ENCODE results near the gene TNP2.

TNP2 gene

GRCh38 chr16:11240636-11241473 is 28.3 kb downstream of the TNP2 start:
- TF ChIP-seq POLR2A (IDR thresholded peaks at IDR 0.05; ENCODE audit: low read depth, low read length) = no peak
- DNase-seq (ENCODE audit: insufficient read length, low spot score) (no peak), FAIRE-seq (no peak)

DNA sequence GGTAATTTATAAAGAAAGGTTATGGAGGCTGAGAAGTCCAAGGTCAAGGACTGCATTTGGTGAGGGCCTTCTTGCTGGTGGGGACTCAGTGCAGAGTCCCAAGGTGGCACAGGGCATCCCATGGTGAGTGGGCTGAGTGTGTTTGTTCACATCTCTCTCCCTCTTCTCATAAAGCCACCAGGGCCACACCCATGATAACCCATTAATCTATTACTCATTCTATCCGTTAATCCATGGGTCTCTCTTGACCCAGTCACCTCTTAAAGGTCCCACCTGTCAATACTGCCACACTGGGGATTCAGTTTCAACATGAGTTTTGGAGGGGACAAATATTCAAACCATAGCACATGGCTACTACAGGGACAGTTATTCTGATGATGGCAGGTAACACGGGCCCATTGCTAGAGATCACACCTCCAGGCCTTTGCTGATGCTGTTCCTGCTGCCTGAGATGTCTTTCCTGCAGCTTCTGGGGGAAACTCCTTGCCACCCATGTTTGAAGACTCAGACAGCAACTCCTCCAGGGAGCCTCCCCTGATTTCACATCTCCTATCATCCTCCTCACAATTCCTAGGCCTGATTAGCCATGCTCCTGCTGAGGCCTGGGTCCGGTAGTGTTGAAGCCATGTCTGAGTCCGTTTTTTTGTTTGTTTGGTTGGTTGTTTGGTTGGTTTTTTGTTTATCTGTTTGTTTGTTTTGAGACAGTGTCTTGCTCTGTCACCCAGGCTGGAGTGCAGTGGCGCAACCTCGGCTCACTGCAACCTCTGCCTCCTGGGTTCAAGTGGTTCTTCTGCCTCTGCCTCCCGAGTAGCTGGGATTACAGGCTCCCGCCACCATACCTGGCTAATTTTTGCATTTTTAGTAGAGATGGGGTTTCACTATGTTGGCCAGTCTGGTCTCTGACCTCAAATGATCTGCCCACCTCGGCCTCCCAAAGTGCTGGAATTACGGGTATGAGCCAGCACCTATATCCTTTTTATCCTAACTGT is 29.2 kb downstream of the TNP2 start:
- no peak for TF ChIP-seq POLR2A (IDR thresholded peaks at IDR 0.05; ENCODE audit: low read depth, low read length)
- FAIRE-seq = no peak
- DNase-seq (ENCODE audit: insufficient read length, low spot score) = no peak

DNA sequence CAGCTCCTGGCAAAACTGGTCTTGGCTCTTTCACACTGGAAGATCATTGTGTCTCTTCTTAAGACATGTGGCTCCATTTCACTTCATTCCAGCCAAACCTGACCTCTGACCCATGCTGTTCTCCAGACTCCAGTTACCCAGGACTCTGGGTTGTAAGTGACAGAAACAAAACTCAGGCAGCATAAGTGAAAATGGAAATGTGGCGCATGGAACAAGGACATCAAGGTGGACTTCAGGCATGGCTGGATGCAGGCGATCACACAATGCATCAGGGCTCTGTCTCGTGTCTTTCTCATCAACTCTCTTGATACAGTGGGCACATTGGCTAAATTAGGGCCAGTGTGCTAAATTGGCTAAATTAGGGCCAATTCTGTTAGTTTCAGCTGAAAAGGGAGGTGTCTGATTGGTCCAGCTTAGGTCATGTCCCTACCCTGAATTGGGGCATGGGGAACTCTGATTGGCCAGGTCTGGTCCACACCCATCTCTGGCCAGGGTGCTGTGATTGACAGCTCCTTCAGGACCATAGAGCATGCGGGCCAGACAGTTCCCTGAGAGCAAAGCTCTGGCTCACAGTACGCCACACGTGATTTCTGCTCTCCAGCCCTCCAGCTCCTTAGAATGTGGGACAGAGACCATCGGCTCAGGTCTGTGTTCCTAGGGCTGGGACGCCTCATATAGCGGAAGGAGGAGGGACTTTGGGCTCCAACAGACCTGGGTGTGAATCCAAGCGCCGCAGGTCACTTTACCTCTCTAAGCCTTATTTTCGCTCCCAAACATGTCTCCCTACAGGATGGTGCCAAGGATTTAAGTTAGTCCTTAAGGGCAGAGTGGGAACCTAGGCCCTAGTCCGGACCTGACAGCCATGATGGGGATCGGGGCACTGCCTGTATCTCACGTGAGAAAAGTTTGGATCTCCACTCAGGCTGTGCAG is 30.6 kb downstream of the TNP2 start:
- no peak for DNase-seq (ENCODE audit: insufficient read length, low spot score)
- TF ChIP-seq POLR2A (IDR thresholded peaks at IDR 0.05; ENCODE audit: low read depth, low read length) = no peak
- no peak for FAIRE-seq

DNA sequence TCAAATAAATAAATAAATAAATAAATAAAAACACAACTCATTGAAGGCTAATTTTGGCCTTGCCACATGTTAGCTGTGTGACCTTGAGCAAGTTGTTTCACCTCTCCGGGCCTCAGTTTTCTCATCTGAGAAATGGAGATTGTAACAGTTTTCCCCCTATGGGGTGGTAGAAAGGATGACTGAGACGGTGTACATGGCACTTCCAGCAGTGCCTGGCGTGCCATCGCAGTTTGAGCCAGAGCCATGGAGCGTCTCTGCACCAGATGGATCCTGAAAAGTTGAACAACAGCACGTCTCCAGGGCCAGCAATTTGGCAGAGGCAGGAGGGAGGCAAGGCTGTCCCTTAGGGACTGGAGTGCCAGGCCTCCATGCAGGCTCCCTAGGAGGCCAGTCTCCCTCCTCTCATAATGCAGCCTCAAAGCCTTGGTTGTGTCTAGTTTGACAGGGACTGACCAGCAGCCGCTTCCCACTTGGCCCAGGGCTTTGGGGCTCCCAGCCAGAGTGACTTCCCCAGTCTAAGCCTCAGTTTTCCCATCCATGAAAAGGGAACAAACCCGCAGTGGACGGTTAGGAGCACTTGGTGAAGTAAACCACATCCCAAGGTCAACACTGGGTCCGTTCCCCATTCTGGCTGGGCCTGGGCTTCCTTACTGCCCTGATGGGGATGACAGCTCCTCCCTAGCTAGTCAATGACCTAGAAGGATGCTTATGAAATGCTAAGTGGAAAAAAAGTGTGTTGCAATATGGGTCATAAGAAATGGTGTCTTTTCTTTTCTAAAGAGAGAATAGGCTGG is 32.5 kb downstream of the TNP2 start:
- no peak for TF ChIP-seq POLR2A (IDR thresholded peaks at IDR 0.05; ENCODE audit: low read depth, low read length)
- no peak for DNase-seq (ENCODE audit: insufficient read length, low spot score)

GRCh38 chr16:11235703-11235991 is 33.5 kb downstream of the TNP2 start:
- DNase-seq (ENCODE audit: insufficient read length, low spot score) (no peak), FAIRE-seq (no peak)
- TF ChIP-seq POLR2A (IDR thresholded peaks at IDR 0.05; ENCODE audit: low read depth, low read length) = no peak

More for the DNA sequence above, 32.5 kb downstream of the TNP2 start:
- FAIRE-seq = no peak

DNA sequence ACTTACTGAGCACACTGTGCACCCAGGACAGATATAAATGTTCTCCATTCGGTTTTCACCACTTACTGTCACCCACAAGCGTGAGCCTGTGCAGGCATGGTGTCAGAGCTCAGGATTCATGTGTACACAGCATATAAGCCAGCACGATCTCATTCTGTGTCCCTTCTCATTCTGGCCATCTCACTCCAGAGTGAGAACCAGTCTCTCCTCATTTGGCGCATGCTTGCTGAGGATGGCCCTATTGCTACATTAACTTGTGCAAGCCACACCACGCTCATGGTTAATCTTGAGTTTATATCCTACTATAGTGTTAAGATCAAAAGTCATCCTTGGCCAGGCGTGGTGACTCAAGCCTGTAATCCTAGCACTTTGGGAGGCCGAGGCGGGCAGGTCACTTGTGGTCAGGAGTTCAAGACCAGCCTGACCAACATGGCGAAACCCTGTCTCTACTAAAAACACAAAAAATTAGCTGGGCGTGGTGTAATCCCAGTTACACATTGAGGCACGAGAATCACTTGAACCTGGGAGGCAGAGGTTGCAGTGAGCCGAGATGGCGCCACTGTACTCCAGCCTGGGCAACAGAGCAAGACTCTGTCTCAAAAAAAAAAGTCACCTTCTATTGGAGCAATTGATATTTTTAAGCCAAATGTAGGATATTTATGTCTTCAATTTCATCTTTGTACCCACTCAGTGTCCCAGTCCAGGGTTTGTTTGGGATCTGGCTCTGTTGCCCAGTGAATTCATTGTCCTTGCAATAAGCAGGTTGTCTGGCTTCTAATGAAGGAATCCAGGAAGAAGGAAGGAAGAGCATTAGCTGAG is 34.0 kb downstream of the TNP2 start:
- no peak for TF ChIP-seq POLR2A (IDR thresholded peaks at IDR 0.05; ENCODE audit: low read depth, low read length)
- FAIRE-seq (no peak), DNase-seq (ENCODE audit: insufficient read length, low spot score) (no peak)

DNA sequence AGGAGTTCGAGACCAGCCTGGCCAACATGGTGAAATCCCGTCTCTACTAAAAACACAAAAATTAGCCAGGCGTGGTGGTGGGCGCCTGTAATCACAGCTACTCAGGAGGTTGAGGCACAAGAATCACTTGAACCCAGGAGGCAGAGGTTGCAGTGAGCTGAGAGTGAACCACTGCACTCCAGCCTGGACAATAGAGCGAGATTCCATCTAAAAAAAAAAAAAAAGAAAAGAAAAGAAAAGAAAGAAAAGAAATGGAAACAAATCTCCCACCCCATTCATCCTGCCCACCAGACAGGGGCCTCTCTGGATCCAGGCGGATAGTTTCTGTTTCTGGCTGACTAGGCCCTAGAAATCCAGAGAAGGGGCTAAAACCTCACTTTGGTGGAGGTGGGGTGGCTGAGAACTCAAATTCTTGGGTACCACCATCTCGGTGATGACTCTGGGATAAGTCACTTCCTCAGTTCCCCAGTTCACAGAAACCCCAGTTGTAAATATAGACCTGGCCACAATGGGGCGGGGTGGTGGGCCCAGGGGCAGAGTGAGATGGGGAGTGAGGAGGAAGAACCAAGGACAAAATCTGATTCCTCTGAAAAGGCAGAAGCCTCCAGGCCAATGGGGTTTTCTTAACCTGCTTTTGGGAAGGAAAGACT is 35.3 kb downstream of the TNP2 start:
- no peak for TF ChIP-seq POLR2A (IDR thresholded peaks at IDR 0.05; ENCODE audit: low read depth, low read length)
- FAIRE-seq (no peak), DNase-seq (ENCODE audit: insufficient read length, low spot score) (no peak)

GRCh38 chr16:11232852-11233726 is 36.0 kb downstream of the TNP2 start:
- FAIRE-seq (no peak), DNase-seq (ENCODE audit: insufficient read length, low spot score) (no peak)
- TF ChIP-seq POLR2A (IDR thresholded peaks at IDR 0.05; ENCODE audit: low read depth, low read length) = no peak

GRCh38 chr16:11232302-11232851 is 36.7 kb downstream of the TNP2 start:
- TF ChIP-seq POLR2A (IDR thresholded peaks at IDR 0.05; ENCODE audit: low read depth, low read length) = no peak
- DNase-seq (ENCODE audit: insufficient read length, low spot score) (no peak), FAIRE-seq (no peak)

DNA sequence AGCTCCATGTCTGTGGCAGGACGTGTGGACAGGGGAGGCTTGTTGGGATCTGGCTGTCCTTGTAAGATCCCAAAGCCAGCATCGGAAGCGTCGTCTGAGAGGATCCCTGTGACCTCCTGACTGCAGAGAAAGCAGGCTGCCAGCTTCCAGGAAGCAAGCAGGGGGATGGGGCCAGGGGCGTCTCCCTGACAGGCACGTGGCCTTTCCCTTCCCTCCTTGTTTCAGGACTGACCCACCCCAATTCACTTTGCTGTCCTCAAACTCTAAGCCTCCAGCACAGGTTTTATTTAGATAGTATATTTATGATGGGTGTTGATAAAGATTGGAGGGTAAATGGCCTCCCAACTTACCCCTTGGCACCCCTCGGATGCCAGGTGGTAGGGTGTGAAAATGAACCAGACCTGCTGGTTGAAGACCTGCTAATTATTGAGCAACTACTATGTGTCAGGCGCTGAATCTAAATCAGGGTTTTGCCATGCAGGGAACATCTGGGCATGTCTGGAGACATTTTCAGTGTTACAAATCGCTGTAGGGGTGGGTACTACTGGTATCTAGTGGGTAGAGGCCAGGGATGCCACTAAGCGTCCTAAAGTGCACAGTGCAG is 37.7 kb downstream of the TNP2 start:
- TF ChIP-seq POLR2A (IDR thresholded peaks at IDR 0.05; ENCODE audit: low read depth, low read length) = no peak
- DNase-seq (ENCODE audit: insufficient read length, low spot score) (no peak), FAIRE-seq (no peak)
